ENCODE measurements around the gene ANOS1.
"Not testable (repeated sequence)": the region's sequence is repeated elsewhere in the genome, so short reads cannot be mapped to it uniquely, and the experiment has no call there.

Gene ANOS1

GRCh38 chrX:8629871-8630270, 102.1 kb downstream of the ANOS1 start:
- DNase-seq (ENCODE audit: low read depth in 2 of 2) = no peak

- DNase-seq (ENCODE audit: low read depth in 2 of 2) = no peak
Measured at GRCh38 chrX:8627796-8628195, 104.1 kb downstream of the ANOS1 start.

- no peak for DNase-seq (ENCODE audit: low read depth in 2 of 2)
Measured at GRCh38 chrX:8607326-8607725, 124.6 kb downstream of the ANOS1 start.

- DNase-seq (ENCODE audit: low read depth in 2 of 2) = no peak
Measured at GRCh38 chrX:8604131-8604530, 127.8 kb downstream of the ANOS1 start.

GRCh38 chrX:8591501-8591900, 140.4 kb downstream of the ANOS1 start:
- DNase-seq (ENCODE audit: low read depth in 2 of 2) = no peak

GRCh38 chrX:8586953-8587352, 145.0 kb downstream of the ANOS1 start:
- no peak for DNase-seq (ENCODE audit: low read depth in 2 of 2)

- DNase-seq (ENCODE audit: low read depth in 2 of 2) = no peak
Measured at GRCh38 chrX:8579602-8580001, 152.3 kb downstream of the ANOS1 start.

GRCh38 chrX:8576821-8577220, 155.1 kb downstream of the ANOS1 start:
- DNase-seq (ENCODE audit: low read depth in 2 of 2) = no peak

- DNase-seq (ENCODE audit: low read depth in 2 of 2) = no peak
Measured at GRCh38 chrX:8565729-8566128, 166.2 kb downstream of the ANOS1 start.

- DNase-seq (ENCODE audit: low read depth in 2 of 2) = no peak
Measured at GRCh38 chrX:8548446-8548845, 183.5 kb downstream of the ANOS1 start.

- DNase-seq (ENCODE audit: low read depth in 2 of 2) = no peak
Measured at GRCh38 chrX:8546715-8547114, 185.2 kb downstream of the ANOS1 start.

- no peak for DNase-seq (ENCODE audit: low read depth in 2 of 2)
Measured at GRCh38 chrX:8520791-8521190, 211.1 kb downstream of the ANOS1 start.

- no peak for DNase-seq (ENCODE audit: low read depth in 2 of 2)
Measured at GRCh38 chrX:8520178-8520577, 211.8 kb downstream of the ANOS1 start.

GRCh38 chrX:8504451-8504850, 227.5 kb downstream of the ANOS1 start:
- DNase-seq (ENCODE audit: low read depth in 2 of 2) = no peak

GRCh38 chrX:8502101-8502500, 229.8 kb downstream of the ANOS1 start:
- DNase-seq (ENCODE audit: low read depth in 2 of 2) = not testable (repeated sequence)

- no peak for DNase-seq (ENCODE audit: low read depth in 2 of 2)
Measured at GRCh38 chrX:8500203-8500602, 231.7 kb downstream of the ANOS1 start.

GRCh38 chrX:8495036-8495435, 236.9 kb downstream of the ANOS1 start:
- DNase-seq (ENCODE audit: low read depth in 2 of 2) = not testable (repeated sequence)

- DNase-seq (ENCODE audit: low read depth in 2 of 2) = no peak
Measured at GRCh38 chrX:8484360-8484949, 247.5 kb downstream of the ANOS1 start.

Data from stimulated activated CD8-positive, alpha-beta memory T cell treated with anti-CD3 and anti-CD28 coated beads, Interleukin-2, amount 100 ng/mL, for 48 hours (primary cell).